ENCODE results near the gene RIMS3. TPM values are rescaled to one million over a fixed set of nuclear protein-coding genes. Genes with fewer than 3 reads are reported as not detected.

RIMS3 gene
- total RNA-seq, 3 donors from 2014 or later: 0.64 to 4.4 (median 2.6) TPM

DNA sequence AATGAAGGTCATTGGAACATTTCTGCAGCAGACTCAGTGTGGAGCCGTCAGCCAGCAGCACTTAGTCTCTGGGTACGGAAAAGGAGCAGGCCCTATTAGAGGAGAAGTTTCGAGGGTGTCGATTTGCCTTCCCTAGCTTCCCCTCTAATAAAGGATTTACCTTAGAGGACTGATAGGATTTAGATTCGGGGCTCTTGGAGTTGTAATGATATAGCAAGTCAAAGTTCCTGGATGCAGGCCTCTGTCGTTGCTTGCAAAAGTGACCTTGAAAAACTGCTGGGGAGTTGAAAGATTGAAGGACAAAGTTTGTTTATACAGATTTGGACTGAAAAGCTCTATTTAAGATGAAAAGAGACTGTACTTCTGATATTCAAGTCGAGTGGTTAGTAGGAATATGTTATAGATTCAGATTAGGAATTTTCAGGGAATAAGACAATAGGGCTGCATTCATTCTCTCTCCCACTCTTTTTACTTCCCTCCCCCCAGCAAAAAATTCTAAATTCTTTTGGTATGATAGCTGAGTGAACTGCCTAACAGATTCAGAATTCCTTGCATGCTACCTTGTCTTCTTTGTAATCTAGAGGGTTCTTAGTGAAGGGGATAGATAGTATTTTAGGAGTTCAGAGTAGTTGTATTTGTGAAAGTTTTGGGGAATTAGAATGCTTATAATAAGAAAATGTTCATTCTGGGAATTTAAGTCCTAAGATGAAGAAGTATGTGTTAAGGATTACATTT, 45.3 kb upstream of the RIMS3 start:
- peaks cover 0 to 8% of the 10 kb centered on the region in 2 donors for H3K4me1 ChIP-seq
- TF ChIP-seq POLR2AphosphoS5 (IDR thresholded peaks at IDR 0.05) (no peak), POLR2A (IDR thresholded peaks at IDR 0.05) (no peak)
- TF ChIP-seq, protein P1, sequence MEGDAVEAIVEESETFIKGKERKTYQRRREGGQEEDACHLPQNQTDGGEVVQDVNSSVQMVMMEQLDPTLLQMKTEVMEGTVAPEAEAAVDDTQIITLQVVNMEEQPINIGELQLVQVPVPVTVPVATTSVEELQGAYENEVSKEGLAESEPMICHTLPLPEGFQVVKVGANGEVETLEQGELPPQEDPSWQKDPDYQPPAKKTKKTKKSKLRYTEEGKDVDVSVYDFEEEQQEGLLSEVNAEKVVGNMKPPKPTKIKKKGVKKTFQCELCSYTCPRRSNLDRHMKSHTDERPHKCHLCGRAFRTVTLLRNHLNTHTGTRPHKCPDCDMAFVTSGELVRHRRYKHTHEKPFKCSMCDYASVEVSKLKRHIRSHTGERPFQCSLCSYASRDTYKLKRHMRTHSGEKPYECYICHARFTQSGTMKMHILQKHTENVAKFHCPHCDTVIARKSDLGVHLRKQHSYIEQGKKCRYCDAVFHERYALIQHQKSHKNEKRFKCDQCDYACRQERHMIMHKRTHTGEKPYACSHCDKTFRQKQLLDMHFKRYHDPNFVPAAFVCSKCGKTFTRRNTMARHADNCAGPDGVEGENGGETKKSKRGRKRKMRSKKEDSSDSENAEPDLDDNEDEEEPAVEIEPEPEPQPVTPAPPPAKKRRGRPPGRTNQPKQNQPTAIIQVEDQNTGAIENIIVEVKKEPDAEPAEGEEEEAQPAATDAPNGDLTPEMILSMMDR (IDR thresholded peaks at IDR 0.05): no peak
- peak overlapping the region; percentile 79 to 80 for H3K27ac ChIP-seq
- H3K4me3 ChIP-seq: peak overlapping the region in 2 of 3 donors; percentile 58 to 65
- no peaks in the 10 kb centered on the region for H3K9me3 ChIP-seq
- DNase-seq (ENCODE audit: low spot score in 2 of 2): no peak
- H3K36me3 ChIP-seq: no peaks in the 10 kb centered on the region
- H3K27me3 ChIP-seq: no peaks in the 10 kb centered on the region
- intact Hi-C loops (cut with DNase I; ENCODE audit: low total_unique reads): no loop called here

DNA sequence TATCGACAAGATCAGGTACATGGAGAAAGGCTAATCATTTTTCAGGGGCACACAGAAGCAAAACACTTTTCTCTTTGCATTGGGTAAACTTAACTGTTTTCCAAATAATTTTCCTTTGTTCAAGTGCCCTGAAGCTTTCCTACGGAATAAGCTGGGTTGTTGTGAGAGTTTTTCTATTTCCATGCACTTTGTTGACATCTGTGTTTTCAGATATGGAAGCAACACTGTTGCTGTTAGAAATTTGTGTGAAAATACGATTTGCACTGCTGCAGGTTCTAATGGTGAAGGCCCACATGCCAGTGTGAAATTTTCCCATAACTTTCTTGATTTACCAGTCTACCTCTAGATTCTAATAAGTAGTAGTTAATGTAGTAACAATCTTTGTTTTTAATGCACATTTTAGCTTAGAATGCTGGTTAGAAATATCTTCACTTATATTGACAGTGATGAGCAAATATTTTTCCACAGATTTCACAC, 44.4 kb upstream of the RIMS3 start:
- peak overlapping the region; percentile 46 to 79 for H3K27ac ChIP-seq
- H3K4me3 ChIP-seq: peak overlapping the region; percentile 44 to 65 (median 58)
- intact Hi-C loops (cut with DNase I; ENCODE audit: low total_unique reads): no loop called here
- no peaks in the 10 kb centered on the region for H3K9me3 ChIP-seq
- no peak for TF ChIP-seq POLR2AphosphoS5 (IDR thresholded peaks at IDR 0.05)
- no peak for TF ChIP-seq POLR2A (IDR thresholded peaks at IDR 0.05)
- TF ChIP-seq, protein P1 (IDR thresholded peaks at IDR 0.05): no peak
- no peaks in the 10 kb centered on the region for H3K27me3 ChIP-seq
- H3K4me1 ChIP-seq: peaks cover 0 to 10% of the 10 kb centered on the region in 2 donors
- no peaks in the 10 kb centered on the region for H3K36me3 ChIP-seq
- DNase-seq (ENCODE audit: low spot score in 2 of 2): no peak

DNA sequence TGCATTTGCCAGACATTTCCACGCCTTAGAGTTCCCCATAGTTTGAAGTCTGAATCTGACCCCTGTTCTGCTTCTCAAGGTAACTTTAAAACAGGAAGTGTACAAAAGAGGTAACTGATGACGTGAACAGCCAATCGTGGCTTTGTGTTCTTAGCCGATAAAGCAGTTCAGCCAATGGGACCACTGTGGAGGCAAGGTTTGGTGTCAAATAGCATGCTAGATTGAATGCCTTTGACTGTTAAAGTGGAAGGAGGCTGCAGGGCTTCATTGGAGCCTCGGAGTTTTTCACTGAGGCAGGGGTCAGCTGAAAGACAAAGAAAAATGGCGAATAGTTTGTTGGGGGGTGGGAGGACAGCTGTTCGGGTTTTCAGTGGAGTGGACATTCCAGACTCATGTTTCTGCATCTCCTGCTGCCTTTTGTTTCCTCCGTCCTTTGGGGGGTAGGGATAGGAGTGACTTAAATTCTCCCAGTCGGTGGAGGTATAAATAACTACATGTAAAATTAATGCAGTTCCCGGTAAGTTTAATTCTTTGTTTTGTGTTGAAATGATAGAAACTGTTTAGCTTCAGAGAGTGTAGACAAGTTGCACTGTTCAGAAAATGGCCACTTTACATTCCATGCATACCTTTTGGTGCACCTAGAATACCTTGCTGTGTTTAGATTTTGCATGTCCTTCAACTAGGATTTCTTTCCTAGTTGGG, 43.8 kb upstream of the RIMS3 start:
- no peaks in the 10 kb centered on the region for H3K36me3 ChIP-seq
- H3K27me3 ChIP-seq: no peaks in the 10 kb centered on the region
- intact Hi-C loops (cut with DNase I; ENCODE audit: low total_unique reads): no loop called here
- DNase-seq (ENCODE audit: low spot score in 2 of 2): peak; percentile 65 to 87
- no peaks in the 10 kb centered on the region for H3K9me3 ChIP-seq
- TF ChIP-seq POLR2A (IDR thresholded peaks at IDR 0.05) (no peak), POLR2AphosphoS5 (IDR thresholded peaks at IDR 0.05) (peak in 1 of 3 donors; percentile 55)
- peak overlapping the region; percentile 46 to 79 for H3K27ac ChIP-seq
- peaks cover 0 to 15% of the 10 kb centered on the region in 2 donors for H3K4me1 ChIP-seq
- peak overlapping the region; percentile 44 to 65 (median 58) for H3K4me3 ChIP-seq

DNA sequence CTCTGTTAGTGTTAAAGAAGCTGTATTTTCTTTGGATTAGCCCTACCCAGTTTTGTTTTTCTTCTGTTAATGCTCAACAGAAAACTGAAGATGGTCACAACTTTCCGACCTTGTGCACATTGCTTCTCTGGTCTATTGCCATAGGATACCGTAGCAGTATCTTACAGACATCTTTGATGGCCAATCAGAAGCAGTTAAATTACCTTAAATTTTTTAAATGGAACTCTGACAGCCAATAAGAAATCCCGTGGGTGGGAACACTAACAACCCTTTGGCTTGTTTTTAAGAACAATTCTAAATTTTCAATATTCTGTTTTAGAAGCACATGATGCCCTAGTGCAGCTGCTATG, 43.2 kb upstream of the RIMS3 start:
- Histone ChIP-seq H3K9me3 (no peaks in the 10 kb centered on the region), H3K4me3 (peak overlapping the region; percentile 44 to 65 (median 58)), H3K27ac (peak overlapping the region; percentile 46 to 79), H3K36me3 (no peaks in the 10 kb centered on the region), H3K4me1 (peaks cover 0 to 15% of the 10 kb centered on the region in 2 donors), H3K27me3 (no peaks in the 10 kb centered on the region)
- intact Hi-C loops (cut with DNase I; ENCODE audit: low total_unique reads): no loop called here
- no peak for DNase-seq (ENCODE audit: low spot score in 2 of 2)
- TF ChIP-seq POLR2A (IDR thresholded peaks at IDR 0.05): no peak

DNA sequence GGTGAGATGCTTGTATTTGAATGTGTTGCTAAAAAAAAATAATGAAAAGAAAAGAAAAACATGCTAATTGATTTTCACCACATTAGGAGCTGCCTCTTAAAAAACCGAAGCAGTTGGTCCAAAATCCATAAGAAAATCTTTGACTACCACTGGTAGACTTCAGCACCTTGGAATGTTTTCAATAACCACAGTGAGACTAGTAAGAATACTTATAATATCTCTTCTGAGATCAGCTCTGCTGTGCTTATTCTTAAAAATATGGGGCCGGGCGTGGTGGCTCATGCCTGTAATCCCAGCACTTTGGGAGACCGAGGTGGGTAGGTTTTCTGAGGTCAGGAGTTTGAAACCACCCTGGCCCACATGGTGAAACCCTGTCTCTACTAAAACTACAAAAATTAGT, 41.1 kb upstream of the RIMS3 start:
- no peak for TF ChIP-seq POLR2AphosphoS5 (IDR thresholded peaks at IDR 0.05)
- TF ChIP-seq, protein P1 (IDR thresholded peaks at IDR 0.05): no peak
- TF ChIP-seq POLR2A (IDR thresholded peaks at IDR 0.05): no peak
- DNase-seq (ENCODE audit: low spot score in 2 of 2): no peak
- H3K9me3 ChIP-seq: no peaks in the 10 kb centered on the region

More for the DNA sequence above, 41.1 kb upstream of the RIMS3 start:
- no peak overlapping the region for H3K27ac ChIP-seq
- H3K4me3 ChIP-seq: no peak overlapping the region
- H3K27me3 ChIP-seq: no peaks in the 10 kb centered on the region
- intact Hi-C loops (cut with DNase I; ENCODE audit: low total_unique reads): no loop called here
- peaks cover 0 to 7% of the 10 kb centered on the region in 2 donors for H3K4me1 ChIP-seq
- no peaks in the 10 kb centered on the region for H3K36me3 ChIP-seq
